Natural killer cell (primary cell): Measurements from ENCODE around the gene UBE2F. TPM values are rescaled to one million over a fixed set of nuclear protein-coding genes. Genes with fewer than 3 reads are reported as not detected.

ENCODE experiments used
- ATAC-seq, 3 donors: fragments of 150-1000 bp in 2 of 3; fragments of 200-7000 bp in 1 of 3; cut with Tn5 transposase; 1 replicate in 1 of 3; 2 replicates in 2 of 3; pipeline ENCODE4 v1.10.0; 2021; ENCODE audit warnings: mild to moderate bottlenecking in 2 of 3, moderate library complexity in 2 of 3
- DNase-seq, 2 donors: peaks; one replicate each; pipeline versions ENCODE4 v3.0.0 to v3.0.0-alpha.2; 2013 to 2021; ENCODE audit warnings: mixed read lengths in 1 of 2
- H3K27ac ChIP-seq: one replicate; pipeline ENCODE4 v1.5.1; 2013; ENCODE audit warnings: mild to moderate bottlenecking, low read length
- H3K27me3 ChIP-seq: one replicate; pipeline ENCODE4 v1.6.1; 2013; ENCODE audit warnings: low read length; ENCODE audit not compliant: control insufficient read depth, insufficient read depth
- H3K36me3 ChIP-seq: one replicate; pipeline ENCODE4 v1.6.1; 2013; ENCODE audit warnings: low read length; ENCODE audit not compliant: control insufficient read depth, insufficient read depth
- H3K4me1 ChIP-seq: one replicate; pipeline ENCODE4 v1.6.1; 2013; ENCODE audit warnings: low read length; ENCODE audit not compliant: control insufficient read depth, insufficient read depth
- H3K4me3 ChIP-seq: one replicate; pipeline ENCODE4 v1.5.1; 2013; ENCODE audit warnings: low read length
- H3K9me3 ChIP-seq: one replicate; pipeline ENCODE4 v1.6.1; 2013; ENCODE audit warnings: low read length; ENCODE audit not compliant: control insufficient read depth, insufficient read depth
- H3K27ac Mint-ChIP-seq, 2 donors: one replicate each; pipeline ENCODE4 v1.8.0; 2022; ENCODE audit warnings: mild to moderate bottlenecking in 2 of 2, mixed read lengths in 2 of 2, moderate library complexity in 1 of 2
- H3K27me3 Mint-ChIP-seq, 2 donors: one replicate each; pipeline ENCODE4 v1.8.0; 2022; ENCODE audit warnings: low read depth in 2 of 2, mixed read lengths in 2 of 2
- H3K36me3 Mint-ChIP-seq: one replicate; pipeline ENCODE4 v1.8.0; 2022; ENCODE audit warnings: mixed read lengths
- H3K4me1 Mint-ChIP-seq, 2 donors: one replicate each; pipeline ENCODE4 v1.8.0; 2022; ENCODE audit warnings: mixed read lengths in 2 of 2
- H3K4me3 Mint-ChIP-seq: one replicate; pipeline ENCODE4 v1.8.0; 2022; ENCODE audit warnings: mild to moderate bottlenecking, moderate library complexity, mixed read lengths
- H3K9me3 Mint-ChIP-seq, 2 donors: one replicate each; pipeline ENCODE4 v1.8.0; 2022; ENCODE audit warnings: mixed read lengths in 2 of 2
- WGBS: methylation state at CpG from one replicate; pipeline ENCODE4 v1.1.7; 2013; ENCODE audit warnings: missing lambda C conversion rate; ENCODE audit not compliant: insufficient coverage; 5-methylcytosine and 5-hydroxymethylcytosine counted together
- intact Hi-C: fragments of 100-400 bp; cut with micrococcal nuclease; formaldehyde crosslinking; loops from one replicate; pipeline ENCODE4 v1.14.2; 2022
- total RNA-seq, 4 donors: library from RNA; stranded (reverse); fragments of 120-200 nt in 1 of 4; gene quantifications; one replicate each; pipeline versions ENCODE4 v1.2.3 to v1.2.4, GENCODE V29; 2013 to 2022
- TF ChIP-seq, protein P1 (sequence below): fragments of 200-600 bp; IDR thresholded peaks from one replicate; pipeline ENCODE4 v1.8.0; 2022; ENCODE audit warnings: antibody characterized with exemption

UBE2F gene
- total RNA-seq, 3 donors from 2014 or later (not counting 1 experiment from before 2014, with no cell fraction given) = 82.4 to 135 (median 96.1) TPM

DNA sequence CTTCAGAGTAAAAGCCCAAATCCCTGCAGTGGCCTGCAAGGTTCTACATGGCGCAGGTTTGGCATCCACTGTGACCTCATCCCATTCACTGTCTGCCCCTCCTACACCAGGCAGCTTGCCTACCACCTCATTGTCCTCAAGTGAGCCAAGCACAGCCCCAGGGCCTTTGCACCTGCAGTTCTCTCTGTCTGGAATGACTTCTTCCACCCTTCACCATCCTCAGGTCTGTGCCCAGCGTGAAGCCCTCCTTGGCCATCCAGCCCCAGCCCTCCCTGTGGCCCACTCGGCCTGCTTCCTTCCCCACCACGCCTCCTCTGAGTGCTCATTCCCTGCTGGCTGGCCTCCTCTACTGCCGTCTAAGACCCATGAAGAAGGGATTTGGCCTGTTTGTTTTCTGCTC is 32.6 kb upstream of the UBE2F start:
- Mint-ChIP-seq H3K36me3 (no peaks in the 10 kb centered on the region), H3K4me1 (peaks cover 14 to 16% of the 10 kb centered on the region in 2 donors), H3K27me3 (no peaks in the 10 kb centered on the region), H3K27ac (no peak overlapping the region), H3K4me3 (no peak overlapping the region), H3K9me3 (no peaks in the 10 kb centered on the region)
- no peak overlapping the region for H3K4me3 ChIP-seq
- no peak for DNase-seq
- whole genome bisulfite sequencing = 97% methylated on average over 5 of the region's 5 CpGs
- ATAC-seq = no peak
- H3K27ac ChIP-seq = no peak overlapping the region
- TF ChIP-seq, protein P1, sequence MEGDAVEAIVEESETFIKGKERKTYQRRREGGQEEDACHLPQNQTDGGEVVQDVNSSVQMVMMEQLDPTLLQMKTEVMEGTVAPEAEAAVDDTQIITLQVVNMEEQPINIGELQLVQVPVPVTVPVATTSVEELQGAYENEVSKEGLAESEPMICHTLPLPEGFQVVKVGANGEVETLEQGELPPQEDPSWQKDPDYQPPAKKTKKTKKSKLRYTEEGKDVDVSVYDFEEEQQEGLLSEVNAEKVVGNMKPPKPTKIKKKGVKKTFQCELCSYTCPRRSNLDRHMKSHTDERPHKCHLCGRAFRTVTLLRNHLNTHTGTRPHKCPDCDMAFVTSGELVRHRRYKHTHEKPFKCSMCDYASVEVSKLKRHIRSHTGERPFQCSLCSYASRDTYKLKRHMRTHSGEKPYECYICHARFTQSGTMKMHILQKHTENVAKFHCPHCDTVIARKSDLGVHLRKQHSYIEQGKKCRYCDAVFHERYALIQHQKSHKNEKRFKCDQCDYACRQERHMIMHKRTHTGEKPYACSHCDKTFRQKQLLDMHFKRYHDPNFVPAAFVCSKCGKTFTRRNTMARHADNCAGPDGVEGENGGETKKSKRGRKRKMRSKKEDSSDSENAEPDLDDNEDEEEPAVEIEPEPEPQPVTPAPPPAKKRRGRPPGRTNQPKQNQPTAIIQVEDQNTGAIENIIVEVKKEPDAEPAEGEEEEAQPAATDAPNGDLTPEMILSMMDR = no peak
- H3K4me1 ChIP-seq = no peaks in the 10 kb centered on the region
- intact Hi-C loops = no loop called here
- H3K9me3 ChIP-seq = no peaks in the 10 kb centered on the region
- no peaks in the 10 kb centered on the region for H3K36me3 ChIP-seq
- H3K27me3 ChIP-seq = no peaks in the 10 kb centered on the region

DNA sequence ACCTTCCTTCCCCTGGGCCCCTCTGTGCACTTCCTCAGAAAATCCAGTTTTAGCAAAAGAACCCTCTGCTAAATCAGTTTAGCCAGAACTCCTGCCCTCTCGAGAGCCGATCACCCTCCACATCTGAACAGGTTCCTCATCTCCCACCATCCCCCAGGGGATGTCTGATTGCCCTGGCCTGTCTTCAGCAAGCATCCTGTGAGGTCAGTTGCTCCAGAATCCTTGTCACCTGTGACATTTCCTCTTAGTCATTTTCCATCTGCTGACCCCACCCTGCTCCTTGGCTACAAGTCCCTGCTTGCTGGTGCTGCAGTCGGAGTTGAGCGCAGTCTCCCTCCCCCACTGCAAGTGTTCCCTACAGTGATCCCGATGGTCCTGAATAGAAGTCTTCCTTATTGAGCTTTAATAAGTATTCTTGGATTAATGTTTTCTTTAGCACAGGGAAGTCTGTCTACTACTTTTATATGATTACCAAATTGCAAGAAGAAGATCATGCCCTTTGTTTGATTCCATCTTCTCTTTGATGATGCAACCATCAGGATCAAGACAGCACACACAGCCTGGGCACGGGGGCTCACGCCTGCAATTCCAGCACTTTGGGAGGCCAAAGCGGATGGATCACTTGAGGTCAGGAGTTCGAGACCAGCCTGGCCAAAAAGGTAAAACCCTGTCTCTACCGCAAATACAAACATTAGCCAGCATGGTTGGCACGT is 30.9 kb upstream of the UBE2F start:
- H3K4me1 Mint-ChIP-seq = peaks cover 30 to 31% of the 10 kb centered on the region in 2 donors
- no peak overlapping the region for H3K27ac Mint-ChIP-seq
- 88% methylated on average over 10 of the region's 11 CpGs for WGBS
- no peaks in the 10 kb centered on the region for H3K27me3 Mint-ChIP-seq
- ATAC-seq = no peak
- H3K9me3 Mint-ChIP-seq = no peaks in the 10 kb centered on the region
- H3K36me3 ChIP-seq = no peaks in the 10 kb centered on the region
- no peaks in the 10 kb centered on the region for H3K27me3 ChIP-seq
- peaks cover 9% of the 10 kb centered on the region for H3K4me1 ChIP-seq
- TF ChIP-seq, protein P1 = no peak
- no peak overlapping the region for H3K4me3 ChIP-seq
- no peak for DNase-seq
- no peak overlapping the region for H3K27ac ChIP-seq
- H3K36me3 Mint-ChIP-seq = no peaks in the 10 kb centered on the region
- no peak overlapping the region for H3K4me3 Mint-ChIP-seq
- H3K9me3 ChIP-seq = no peaks in the 10 kb centered on the region
- intact Hi-C loops = no loop called here

DNA sequence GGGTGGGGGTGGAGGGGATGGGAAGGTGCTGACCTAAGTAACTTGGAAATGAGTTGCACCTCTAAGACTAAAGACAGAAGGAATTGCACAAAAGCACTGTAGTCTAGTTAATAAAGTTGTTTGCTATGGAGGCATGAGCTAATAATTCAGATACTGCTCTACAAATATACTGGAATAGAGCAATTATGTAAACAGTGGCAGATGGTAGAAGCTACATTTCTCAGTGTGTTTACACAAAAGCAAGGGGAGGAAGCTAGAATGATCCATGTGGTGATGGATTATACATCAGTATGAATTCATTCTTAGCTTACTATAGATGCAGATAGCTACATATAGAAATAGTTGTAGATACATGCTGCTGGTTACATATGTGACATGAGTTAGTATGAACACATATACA is 27.6 kb upstream of the UBE2F start:
- H3K27ac ChIP-seq = no peak overlapping the region
- H3K36me3 Mint-ChIP-seq = no peaks in the 10 kb centered on the region
- peak overlapping the region; percentile 6 to 49 for H3K27ac Mint-ChIP-seq
- peaks cover 59 to 62% of the 10 kb centered on the region in 2 donors for H3K4me1 Mint-ChIP-seq
- H3K36me3 ChIP-seq = no peaks in the 10 kb centered on the region
- peaks cover 7% of the 10 kb centered on the region for H3K9me3 ChIP-seq
- peaks cover 40% of the 10 kb centered on the region for H3K4me1 ChIP-seq
- DNase-seq = no peak
- no peak overlapping the region for H3K4me3 ChIP-seq
- TF ChIP-seq, protein P1 = no peak
- no peaks in the 10 kb centered on the region for H3K9me3 Mint-ChIP-seq
- intact Hi-C loops = no loop called here
- no peaks in the 10 kb centered on the region for H3K27me3 Mint-ChIP-seq
- no peaks in the 10 kb centered on the region for H3K27me3 ChIP-seq
- ATAC-seq = no peak
- H3K4me3 Mint-ChIP-seq = peak overlapping the region; percentile 51

GRCh38 chr2:237940828-237941227 is 26.0 kb upstream of the UBE2F start:
- H3K36me3 Mint-ChIP-seq = no peaks in the 10 kb centered on the region
- H3K4me1 Mint-ChIP-seq = peaks cover 71 to 72% of the 10 kb centered on the region in 2 donors

More at GRCh38 chr2:237940828-237941227, 26.0 kb upstream of the UBE2F start:
- Histone ChIP-seq H3K27me3 (no peaks in the 10 kb centered on the region), H3K36me3 (no peaks in the 10 kb centered on the region), H3K4me1 (peaks cover 56% of the 10 kb centered on the region), H3K27ac (peak overlapping the region; percentile 85), H3K4me3 (no peak overlapping the region), H3K9me3 (peaks cover 13% of the 10 kb centered on the region)
- H3K9me3 Mint-ChIP-seq = no peaks in the 10 kb centered on the region
- no peaks in the 10 kb centered on the region for H3K27me3 Mint-ChIP-seq
- ATAC-seq (no peak), DNase-seq (no peak)
- intact Hi-C loops = no loop called here
- H3K27ac Mint-ChIP-seq = peak overlapping the region; percentile 92 to 93
- TF ChIP-seq, protein P1 = no peak
- peak overlapping the region; percentile 77 for H3K4me3 Mint-ChIP-seq
